GM04504 (cell line): ENCODE measurements around the gene CTU2.
A peak's percentile ranks its signal among the peaks of the same experiment; 100 is the strongest.

Experiments used
- DNase-seq: peaks from one replicate; pipeline ENCODE4 v3.0.0-alpha.2; 2012; ENCODE audit warnings: low read depth

The CTU2 gene

DNA sequence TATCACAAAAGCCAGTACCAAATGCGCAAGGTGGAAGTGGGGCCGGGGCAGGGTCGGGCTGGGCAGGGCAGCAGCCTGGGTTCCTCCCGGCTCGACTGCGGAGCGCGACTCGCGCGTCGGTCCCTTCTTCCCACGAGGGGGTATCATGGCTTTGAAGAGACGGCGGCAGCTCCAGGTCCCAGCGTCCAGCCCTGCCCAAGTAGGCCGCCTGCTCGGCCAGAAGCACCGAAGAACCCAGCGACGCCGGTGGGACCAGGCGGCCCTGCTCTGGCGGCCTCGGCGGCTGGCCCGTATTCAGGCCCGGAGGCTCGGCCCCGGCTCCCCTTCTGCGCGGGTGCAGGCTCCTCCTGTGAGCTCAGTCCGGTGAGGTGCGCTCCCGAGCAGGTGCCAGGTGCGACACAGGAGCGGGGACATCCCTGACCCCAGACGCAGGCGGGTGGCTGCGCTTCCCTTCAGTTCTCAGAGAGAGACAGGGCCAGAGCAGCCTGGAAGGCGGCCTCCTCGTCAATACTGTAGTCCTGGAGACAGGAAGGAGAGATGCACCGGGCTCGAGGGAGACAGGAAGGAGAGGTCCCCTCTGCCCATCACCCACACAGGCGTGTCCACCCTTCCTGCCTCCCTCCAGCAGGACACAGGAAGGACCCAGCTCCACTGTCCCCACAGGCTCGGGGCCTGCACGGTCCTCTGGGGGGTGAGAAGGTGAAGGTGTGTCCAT lies 9.0 kb upstream of the CTU2 start:
- no peak for DNase-seq

GRCh38 chr16:88697831-88698615 lies 8.3 kb upstream of the CTU2 start:
- DNase-seq = no peak

DNA sequence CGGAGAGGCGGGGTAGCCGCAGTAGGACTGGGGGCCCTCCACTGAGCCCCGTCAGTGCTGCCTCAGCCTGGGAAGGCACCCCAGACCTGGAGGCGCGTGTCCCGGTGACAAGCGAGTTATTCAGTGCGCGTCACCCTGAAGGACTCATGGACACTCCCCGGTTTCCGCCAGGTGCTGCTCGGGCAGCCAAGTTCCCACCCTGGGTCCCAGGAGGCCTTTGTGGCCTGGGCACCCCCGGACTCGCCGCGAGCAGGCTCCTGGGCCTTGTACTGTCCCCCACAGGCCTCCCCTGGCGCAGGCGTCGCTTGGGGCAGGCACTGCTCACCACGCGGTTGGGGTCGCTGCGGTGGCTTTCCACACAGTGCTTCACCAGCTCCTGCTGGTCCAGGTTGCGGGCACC lies 7.7 kb upstream of the CTU2 start:
- DNase-seq = no peak

GRCh38 chr16:88699180-88699579 lies 7.1 kb upstream of the CTU2 start:
- DNase-seq = no peak

DNA sequence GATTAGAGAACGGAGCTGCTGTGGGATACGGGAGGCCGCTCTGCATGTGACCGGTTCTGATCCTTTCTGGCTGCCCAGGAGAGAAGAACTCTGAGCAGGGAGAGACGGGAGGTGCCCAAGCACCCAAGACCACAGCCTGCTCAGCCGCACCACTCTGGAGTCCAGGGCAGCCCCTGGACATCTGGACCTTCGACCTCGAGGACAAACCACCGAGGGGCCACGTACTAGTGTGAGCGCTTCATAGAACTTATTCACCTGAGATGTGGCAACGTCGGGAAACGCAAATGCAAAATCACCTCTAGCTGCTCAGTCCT lies 6.0 kb upstream of the CTU2 start:
- no peak for DNase-seq

- peak; percentile 41 for DNase-seq
Observed at GRCh38 chr16:88700636-88701482, 5.4 kb upstream of the CTU2 start.

DNA sequence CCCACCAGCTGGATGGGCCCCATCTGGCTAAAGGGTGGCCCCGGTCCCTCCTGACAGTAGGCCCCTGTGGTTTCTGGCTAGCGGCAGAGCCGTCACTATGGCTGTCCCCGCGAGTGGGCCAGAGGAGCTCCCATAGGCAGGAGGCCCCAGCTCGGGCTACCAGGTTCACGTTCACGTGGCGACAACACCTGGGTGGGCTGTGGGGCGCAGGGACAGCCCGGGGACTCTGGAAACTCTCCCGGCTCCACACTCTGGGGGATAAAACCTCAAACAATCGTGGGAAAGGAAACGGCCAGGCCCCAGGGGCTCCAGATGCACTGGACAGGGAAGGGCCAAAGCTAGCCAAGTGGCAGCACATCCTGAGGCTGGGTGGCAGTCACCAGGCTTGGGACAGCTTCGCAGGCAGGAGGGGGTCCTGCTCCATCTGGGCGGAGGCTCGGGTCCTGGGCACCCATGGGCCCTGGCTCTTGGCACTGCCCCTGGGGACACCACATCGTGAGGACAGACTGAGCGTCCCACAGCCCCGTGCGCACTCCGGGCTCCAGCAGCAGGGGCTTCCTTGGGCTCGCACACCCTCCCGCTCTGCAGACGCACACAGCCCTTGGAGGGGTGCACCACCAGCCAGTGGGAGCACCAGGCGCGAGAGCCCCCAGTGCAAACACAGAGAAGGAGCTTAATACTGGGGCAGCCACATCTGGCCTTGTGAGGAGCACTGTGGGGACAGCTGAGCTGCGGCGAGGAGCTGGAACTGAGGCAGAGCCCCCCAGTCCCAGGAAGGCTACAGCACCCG lies 4.5 kb upstream of the CTU2 start:
- DNase-seq = no peak

DNA sequence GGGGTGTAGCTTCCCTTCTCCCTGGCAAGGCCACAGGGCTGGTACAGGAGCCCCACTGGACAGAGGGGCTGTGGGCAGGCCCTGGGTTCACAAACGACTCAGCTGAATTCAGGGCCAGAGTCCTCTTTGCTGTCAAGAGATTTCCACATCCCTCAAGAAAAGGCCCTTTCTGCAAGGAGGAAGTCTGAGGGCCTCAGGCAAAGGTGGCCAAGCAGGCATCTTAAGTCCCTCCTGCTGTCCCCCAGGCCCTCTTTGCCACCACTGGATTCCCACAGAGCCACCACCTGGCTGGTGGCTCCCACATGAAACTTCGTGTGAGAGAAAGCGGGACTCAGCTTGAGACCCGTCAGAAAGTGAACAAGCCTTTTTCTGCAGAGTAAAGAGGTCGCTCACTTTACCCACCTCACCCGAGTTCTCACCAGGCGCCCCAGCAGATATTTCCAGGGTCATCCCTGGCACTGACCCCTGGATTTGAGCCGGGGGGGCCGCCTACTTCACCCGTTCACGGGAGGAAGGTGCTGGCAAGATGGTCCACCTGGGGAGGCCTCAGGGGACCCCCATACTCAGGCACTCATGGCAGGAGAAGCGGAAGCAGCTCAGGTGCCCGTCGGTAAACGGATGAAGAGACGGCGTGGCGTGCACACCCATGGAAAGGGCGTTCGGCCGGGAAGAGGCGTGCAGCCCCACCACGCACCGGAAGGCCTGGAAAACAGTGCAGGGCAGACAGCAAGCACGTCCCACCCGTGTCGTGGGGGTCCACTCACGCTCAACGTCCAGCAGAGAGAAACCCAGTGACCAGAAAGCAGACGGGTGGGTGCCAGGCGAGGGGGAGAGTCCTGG lies 3.7 kb upstream of the CTU2 start:
- DNase-seq = no peak

DNA sequence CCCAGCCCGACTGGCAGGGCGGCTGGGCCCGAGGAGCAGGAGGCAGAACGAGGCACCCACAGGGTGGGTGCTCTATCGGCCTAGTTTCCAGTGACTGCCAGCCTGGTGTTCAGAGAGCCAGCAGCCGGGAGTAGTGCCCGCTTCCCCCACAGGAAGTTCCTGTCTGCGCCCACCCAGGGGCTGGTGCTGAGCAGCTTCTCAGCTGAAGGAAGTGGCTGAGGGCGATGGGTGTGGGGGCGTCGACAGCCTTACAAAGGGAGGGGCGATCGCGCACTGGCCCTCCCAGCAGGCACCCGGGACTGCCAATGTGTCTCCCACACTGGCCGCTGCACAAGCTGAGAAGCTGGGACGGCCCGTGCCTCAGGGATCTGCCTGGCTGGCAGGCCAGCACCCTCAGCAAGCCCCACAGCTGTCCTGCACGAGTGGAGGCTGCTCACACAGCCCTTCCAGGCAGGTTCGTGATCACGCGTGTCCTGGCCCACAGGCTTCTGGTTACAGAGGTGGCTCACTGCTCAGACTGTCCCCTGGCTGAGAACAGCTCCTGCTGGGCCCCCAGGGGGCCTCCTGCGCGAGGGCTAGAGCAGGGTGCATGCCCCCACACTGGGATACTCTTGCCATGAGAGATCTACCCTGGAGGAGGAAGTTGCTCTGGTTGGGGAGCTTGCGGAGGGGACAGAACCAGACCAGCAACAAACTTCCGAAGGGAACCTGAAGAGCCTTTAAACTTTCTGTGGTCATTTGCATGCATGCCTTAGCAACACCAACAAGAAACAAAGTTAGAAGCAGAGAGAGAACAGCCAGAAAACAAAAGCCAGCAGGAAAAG lies 2.6 kb upstream of the CTU2 start:
- no peak for DNase-seq

- no peak for DNase-seq
Observed at GRCh38 chr16:88705076-88705684, 1.1 kb upstream of the CTU2 start.

DNA sequence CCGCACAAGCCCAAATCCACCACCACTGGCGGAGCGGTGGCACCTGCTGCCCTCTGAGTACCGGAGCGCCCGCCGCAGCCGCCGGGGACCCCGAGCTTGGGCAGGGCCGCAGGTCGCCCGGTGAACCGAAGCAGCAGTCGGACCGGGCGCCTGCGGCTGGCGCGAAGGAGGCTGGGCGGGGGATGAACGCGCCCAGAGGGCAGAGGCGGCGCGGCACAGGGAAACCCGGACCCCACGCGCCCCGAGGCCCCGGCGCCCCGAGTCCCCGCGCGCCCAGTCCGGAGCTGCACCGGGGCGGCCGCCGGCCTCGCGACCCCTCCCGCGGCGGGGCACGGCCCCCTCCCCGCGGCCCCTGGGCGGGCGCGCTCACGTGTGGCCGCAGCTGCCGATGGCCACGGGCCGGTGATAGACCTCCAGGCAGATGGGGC lies 488 bp upstream of the CTU2 start:
- DNase-seq = no peak

- DNase-seq = no peak
Observed at GRCh38 chr16:88706965-88707826, 893 bp downstream of the CTU2 start.

GRCh38 chr16:88710556-88710955 lies 4.3 kb downstream of the CTU2 start:
- DNase-seq = no peak

- DNase-seq = no peak
Observed at GRCh38 chr16:88711750-88712340, 5.5 kb downstream of the CTU2 start.

DNA sequence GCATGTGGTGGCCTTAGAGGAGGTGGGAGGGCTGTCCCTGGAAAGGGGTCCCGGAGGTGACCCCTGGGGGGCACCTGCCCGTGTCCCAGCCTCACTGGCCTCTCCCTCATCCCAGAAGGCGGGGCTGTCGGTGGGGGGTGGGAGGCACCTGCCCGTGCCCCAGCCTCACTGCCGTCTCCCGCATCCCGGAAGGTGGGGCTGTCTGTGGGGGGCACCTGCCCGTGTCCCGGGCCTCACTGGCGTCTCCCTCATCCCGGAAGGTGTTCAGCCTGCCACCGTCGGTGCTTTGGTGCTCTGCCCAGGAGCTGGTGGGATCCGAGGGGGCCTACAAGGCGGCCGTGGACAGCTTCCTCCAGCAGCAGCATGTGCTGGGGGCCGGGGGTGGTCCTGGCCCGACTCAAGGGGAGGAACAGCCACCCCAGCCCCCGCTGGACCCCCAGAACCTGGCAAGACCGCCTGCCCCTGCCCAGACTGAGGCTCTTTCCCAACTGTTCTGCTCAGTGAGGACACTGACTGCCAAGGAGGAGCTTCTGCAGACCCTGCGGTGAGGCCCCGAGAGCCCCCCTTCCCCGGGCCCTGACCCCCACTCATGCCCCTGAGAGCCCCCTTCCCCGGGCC lies 6.2 kb downstream of the CTU2 start:
- DNase-seq = no peak

DNA sequence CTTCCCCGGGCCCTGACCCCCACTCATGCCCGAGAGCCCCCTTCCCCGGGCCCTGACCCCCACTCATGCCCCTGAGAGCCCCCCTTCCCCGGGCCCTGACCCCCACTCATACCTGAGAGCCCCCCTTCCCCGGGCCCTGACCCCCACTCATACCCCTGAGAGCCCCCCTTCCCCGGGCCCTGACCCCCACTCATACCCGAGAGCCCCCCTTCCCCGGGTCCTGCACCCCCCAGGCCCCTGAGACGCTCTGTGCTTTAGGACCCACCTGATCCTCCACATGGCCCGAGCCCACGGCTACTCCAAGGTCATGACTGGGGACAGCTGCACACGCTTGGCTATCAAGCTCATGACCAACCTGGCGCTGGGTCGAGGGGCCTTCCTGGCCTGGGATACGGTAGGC lies 6.8 kb downstream of the CTU2 start:
- DNase-seq = no peak

- DNase-seq = no peak
Observed at GRCh38 chr16:88713568-88714419, 7.5 kb downstream of the CTU2 start.
